BJ (cell line): ENCODE data around the gene MYH15. TPM values are rescaled to one million over a fixed set of nuclear protein-coding genes. Genes with fewer than 3 reads are reported as not detected.

Source experiments
- CTCF ChIA-PET: fragments of 350-600 bp; formaldehyde crosslinking; extraction: SDS; loops from one replicate; lab custom pipeline; 2021; ENCODE audit warnings: antibody characterized with exemption, inconsistent platforms; lab: Yijun Ruan, JAX
- POLR2A ChIA-PET: fragments of 300-600 bp; sonication (Branson Sonifier 250); formaldehyde crosslinking; extraction: SDS; loops from one replicate; lab custom pipeline; 2021; ENCODE audit warnings: antibody characterized with exemption; lab: Charles Lee
- DNase-seq: peaks from one replicate; pipeline ENCODE4 v3.0.0-alpha.2; 2011; ENCODE audit warnings: low read depth
- H3K27me3 ChIP-seq: 2 replicates; pipeline ENCODE4 v1.6.0; 2011; ENCODE audit warnings: low read length; ENCODE audit not compliant: control insufficient read depth, insufficient read depth
- H3K36me3 ChIP-seq: 2 replicates; pipeline ENCODE4 v1.5.1; 2011; ENCODE audit warnings: low read length; ENCODE audit not compliant: control insufficient read depth, insufficient read depth
- H3K4me3 ChIP-seq: 2 replicates; pipeline ENCODE4 v1.5.1; 2011; ENCODE audit warnings: low read depth, mild to moderate bottlenecking, control low read depth, low read length
- CTCF ChIP-seq: IDR thresholded peaks from 2 replicates; pipeline ENCODE4 v1.5.1; 2011; ENCODE audit warnings: low read depth, mild to moderate bottlenecking, control low read depth, inconsistent platforms, low read length, moderate library complexity; ENCODE audit not compliant: insufficient read depth
- polyA plus RNA-seq: library from polyadenylated mRNA; depleted of rRNA; stranded (reverse); fragments of >200 nt; gene quantifications from 2 replicates; pipeline ENCODE4 v1.2.3, GENCODE V29; 2011

Gene MYH15
- polyA plus RNA-seq, 1 experiment, result 0.02 TPM

GRCh38 chr3:108552267-108553159 lies 42.1 kb upstream of the MYH15 start:
- ChIA-PET POLR2A (no interaction called here), CTCF (interaction anchor here (0.6 to 3.6 kb wide), 21 partner anchors 9 to 1304 kb away, joined by 3 to 47 read pairs (median 4); no protein-coding TSS in a partner anchor)
- Histone ChIP-seq H3K36me3 (no peaks in the 10 kb centered on the region), H3K4me3 (no peak overlapping the region), H3K27me3 (no peaks in the 10 kb centered on the region)
- peak; percentile 28 for TF ChIP-seq CTCF
- DNase-seq, result no peak

GRCh38 chr3:108548886-108549285 lies 38.5 kb upstream of the MYH15 start:
- H3K4me3 ChIP-seq, result no peak overlapping the region
- ChIA-PET POLR2A (no interaction called here), CTCF (no interaction called here)
- no peak for TF ChIP-seq CTCF
- no peaks in the 10 kb centered on the region for H3K27me3 ChIP-seq
- DNase-seq, result no peak
- H3K36me3 ChIP-seq, result no peaks in the 10 kb centered on the region

GRCh38 chr3:108548304-108548703 lies 37.9 kb upstream of the MYH15 start:
- 0 out of 2 replicates have a peak, but pooled peaks cover 1% of the 10 kb centered on the region for H3K36me3 ChIP-seq
- POLR2A ChIA-PET, result no interaction called here
- TF ChIP-seq CTCF, result no peak
- H3K27me3 ChIP-seq, result no peaks in the 10 kb centered on the region
- no peak for DNase-seq
- CTCF ChIA-PET, result no interaction called here
- H3K4me3 ChIP-seq, result no peak overlapping the region

GRCh38 chr3:108546692-108547091 lies 36.3 kb upstream of the MYH15 start:
- ChIA-PET CTCF (interaction anchor here (1.1 to 1.6 kb wide), 2 partner anchors 55 to 368 kb away, joined by 3 to 4 read pairs; no protein-coding TSS in a partner anchor), POLR2A (no interaction called here)
- Histone ChIP-seq H3K4me3 (no peak overlapping the region), H3K36me3 (0 out of 2 replicates have a peak, but pooled peaks cover 1% of the 10 kb centered on the region), H3K27me3 (no peaks in the 10 kb centered on the region)
- no peak for TF ChIP-seq CTCF
- no peak for DNase-seq

- POLR2A ChIA-PET, result no interaction called here
- Histone ChIP-seq H3K36me3 (0 out of 2 replicates have a peak, but pooled peaks cover 1% of the 10 kb centered on the region), H3K4me3 (no peak overlapping the region), H3K27me3 (no peaks in the 10 kb centered on the region)
- CTCF ChIA-PET, result interaction anchor here (1.1 to 1.6 kb wide), 2 partner anchors 55 to 369 kb away, joined by 3 to 4 read pairs; no protein-coding TSS in a partner anchor
- DNase-seq, result no peak
- no peak for TF ChIP-seq CTCF
These were observed 35.9 kb upstream of the MYH15 start for GRCh38 chr3:108546247-108546646.
